WERI-Rb-1 (cell line): Measurements from ENCODE around the gene SFXN2.

ENCODE experiments used
- DNase-seq: peaks from one replicate; pipeline ENCODE4 v3.0.0-alpha.2; 2020
- H3K27ac ChIP-seq: fragments of 250-450 bp; sonication (Bioruptor Pico); 2 replicates; pipeline ENCODE4 v1.5.1; 2020; ENCODE audit warnings: mild to moderate bottlenecking, moderate library complexity
- H3K27me3 ChIP-seq: fragments of 250-450 bp; sonication (Bioruptor Pico); 2 replicates; pipeline ENCODE4 v1.5.1; 2021; ENCODE audit warnings: mild to moderate bottlenecking, low read depth, moderate library complexity; ENCODE audit not compliant: insufficient read depth, severe bottlenecking
- H3K36me3 ChIP-seq: fragments of 250-450 bp; sonication (Bioruptor Pico); 2 replicates; pipeline ENCODE4 v1.5.1; 2020; ENCODE audit warnings: mild to moderate bottlenecking, moderate library complexity
- H3K4me3 ChIP-seq: 2 replicates; pipeline ENCODE4 v1.5.1; 2011; ENCODE audit warnings: low read depth, mild to moderate bottlenecking, control low read depth, low read length
- H3K9me3 ChIP-seq: fragments of 250-450 bp; sonication (Bioruptor Pico); 2 replicates; pipeline ENCODE4 v1.5.1; 2021; ENCODE audit warnings: mild to moderate bottlenecking, moderate library complexity; ENCODE audit not compliant: severe bottlenecking
- TF ChIP-seq, protein P1 (sequence below): IDR thresholded peaks from 2 replicates; pipeline ENCODE4 v1.5.1; 2011; ENCODE audit warnings: low read depth, mild to moderate bottlenecking, control low read depth, inconsistent platforms, low read length

The SFXN2 gene

DNA sequence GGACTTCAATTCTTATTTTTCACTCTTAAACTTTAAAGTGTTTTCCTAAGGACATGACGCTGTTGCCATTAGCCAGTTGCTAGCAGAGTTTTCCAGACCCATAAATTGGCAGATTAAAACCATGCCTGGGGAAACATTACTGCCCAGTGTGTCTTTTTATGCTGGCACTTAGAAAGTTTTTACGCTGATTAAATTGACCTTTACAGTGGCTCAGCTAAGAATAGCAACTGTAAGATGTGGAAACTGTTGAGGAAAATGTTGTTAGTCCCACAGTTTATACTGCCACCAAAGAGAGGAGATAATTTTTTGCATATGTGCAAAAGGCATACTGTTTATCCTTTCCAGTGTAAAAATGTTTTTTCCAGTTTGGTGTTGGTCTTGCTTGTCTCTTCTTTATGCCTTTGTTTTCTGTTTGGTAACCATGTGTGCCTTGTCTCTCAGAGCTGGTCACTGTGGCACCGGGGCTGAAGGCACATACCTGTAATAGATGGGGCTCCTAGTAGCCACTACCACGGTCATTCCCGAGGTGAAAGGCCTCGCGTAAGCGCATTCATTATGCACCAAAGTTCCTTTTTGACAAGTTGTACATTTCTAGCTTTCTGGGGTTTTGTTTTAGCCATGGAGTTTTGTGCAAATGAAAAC, 77.4 kb downstream of the SFXN2 start:
- TF ChIP-seq, protein P1, sequence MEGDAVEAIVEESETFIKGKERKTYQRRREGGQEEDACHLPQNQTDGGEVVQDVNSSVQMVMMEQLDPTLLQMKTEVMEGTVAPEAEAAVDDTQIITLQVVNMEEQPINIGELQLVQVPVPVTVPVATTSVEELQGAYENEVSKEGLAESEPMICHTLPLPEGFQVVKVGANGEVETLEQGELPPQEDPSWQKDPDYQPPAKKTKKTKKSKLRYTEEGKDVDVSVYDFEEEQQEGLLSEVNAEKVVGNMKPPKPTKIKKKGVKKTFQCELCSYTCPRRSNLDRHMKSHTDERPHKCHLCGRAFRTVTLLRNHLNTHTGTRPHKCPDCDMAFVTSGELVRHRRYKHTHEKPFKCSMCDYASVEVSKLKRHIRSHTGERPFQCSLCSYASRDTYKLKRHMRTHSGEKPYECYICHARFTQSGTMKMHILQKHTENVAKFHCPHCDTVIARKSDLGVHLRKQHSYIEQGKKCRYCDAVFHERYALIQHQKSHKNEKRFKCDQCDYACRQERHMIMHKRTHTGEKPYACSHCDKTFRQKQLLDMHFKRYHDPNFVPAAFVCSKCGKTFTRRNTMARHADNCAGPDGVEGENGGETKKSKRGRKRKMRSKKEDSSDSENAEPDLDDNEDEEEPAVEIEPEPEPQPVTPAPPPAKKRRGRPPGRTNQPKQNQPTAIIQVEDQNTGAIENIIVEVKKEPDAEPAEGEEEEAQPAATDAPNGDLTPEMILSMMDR, result no peak
- DNase-seq, result no peak
- Histone ChIP-seq H3K27ac (no peak overlapping the region), H3K9me3 (peaks cover 2% of the 10 kb centered on the region), H3K27me3 (no peaks in the 10 kb centered on the region), H3K4me3 (no peak overlapping the region), H3K36me3 (no peaks in the 10 kb centered on the region)
